ENCODE results near the gene ZNF280A.

ZNF280A gene, protein sequence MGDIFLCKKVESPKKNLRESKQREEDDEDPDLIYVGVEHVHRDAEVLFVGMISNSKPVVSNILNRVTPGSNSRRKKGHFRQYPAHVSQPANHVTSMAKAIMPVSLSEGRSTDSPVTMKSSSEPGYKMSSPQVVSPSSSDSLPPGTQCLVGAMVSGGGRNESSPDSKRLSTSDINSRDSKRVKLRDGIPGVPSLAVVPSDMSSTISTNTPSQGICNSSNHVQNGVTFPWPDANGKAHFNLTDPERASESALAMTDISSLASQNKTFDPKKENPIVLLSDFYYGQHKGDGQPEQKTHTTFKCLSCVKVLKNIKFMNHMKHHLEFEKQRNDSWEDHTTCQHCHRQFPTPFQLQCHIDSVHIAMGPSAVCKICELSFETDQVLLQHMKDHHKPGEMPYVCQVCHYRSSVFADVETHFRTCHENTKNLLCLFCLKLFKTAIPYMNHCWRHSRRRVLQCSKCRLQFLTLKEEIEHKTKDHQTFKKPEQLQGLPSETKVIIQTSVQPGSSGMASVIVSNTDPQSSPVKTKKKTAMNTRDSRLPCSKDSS

DNA sequence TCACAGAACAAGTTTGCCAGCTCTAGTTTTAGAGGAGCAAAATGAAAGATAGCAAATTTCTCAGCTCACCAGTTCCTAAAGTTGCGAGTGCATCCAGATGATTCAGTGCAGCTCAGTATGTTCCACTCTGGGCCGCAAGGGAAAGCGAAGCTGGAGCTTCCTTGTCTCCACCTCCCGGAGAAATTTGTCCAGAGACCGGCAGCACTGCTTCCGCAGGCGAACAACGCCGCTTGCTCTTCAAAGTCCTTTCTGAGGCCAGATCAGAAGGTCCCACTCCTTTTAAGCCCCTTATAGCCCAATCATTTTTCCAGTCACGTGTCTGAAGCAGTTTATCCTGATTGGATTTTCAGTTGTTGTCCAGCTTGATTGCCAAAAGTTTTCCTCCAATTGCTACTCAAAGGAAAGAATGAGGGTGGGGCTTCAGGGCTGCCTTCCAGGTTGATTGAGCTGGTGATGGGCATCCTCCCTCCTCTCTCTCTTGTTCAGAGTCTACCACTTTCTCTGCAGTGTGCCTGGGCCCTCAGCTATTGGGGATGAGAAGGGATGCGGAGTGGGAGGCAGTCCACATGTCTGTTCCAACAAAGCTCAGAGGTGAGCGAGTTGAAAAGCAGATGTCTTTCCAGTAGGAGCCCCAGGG lies at the start of gene ZNF280A:
Gene ZNF280A, minus strand, starts transcription at position 251 of the 637 bp plus-strand sequence. CDS start 4,640 bp downstream, outside the sequence.
- DNase-seq (ENCODE audit: low read depth, low spot score) = no peak

DNA sequence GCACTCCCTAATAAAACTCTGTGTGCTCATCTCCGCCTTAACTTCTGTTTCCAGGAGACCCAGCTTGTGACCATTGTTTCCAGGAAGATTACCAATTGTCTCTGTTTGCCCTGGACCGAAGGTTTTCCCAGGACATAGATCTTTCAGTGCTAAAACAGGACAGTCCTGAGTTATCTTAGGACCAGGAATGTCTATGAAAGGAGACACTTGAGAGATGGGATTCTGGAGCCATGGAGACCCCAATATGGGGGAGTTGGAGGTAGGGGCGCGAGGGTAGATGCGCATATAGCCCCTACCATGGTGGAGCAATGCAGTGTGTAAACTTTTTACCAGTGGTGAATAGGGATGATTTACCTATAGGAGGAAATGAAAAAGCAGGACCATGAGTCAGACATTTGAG lies 49.1 kb upstream of the ZNF280A start:
- DNase-seq (ENCODE audit: low read depth, low spot score) = no peak

DNA sequence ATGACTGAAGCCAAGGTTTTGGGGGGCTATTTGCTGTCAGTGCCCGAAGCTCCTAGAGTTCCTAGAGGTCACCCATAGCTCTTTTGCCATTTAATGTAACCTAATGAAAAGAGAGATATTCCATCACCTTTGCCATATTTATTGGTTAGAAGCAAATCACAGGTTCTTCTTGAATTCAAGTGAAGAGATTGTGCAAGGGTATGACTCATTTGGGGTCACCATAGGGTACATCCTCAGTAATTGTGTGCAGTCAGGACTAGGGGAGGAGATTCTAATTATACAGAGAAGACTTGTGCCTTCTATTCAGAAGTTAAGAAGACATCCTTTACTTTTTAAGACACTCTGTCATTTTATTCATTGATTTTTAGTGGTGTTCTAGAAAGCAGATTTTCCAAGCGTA lies 45.9 kb upstream of the ZNF280A start:
- no peak for DNase-seq (ENCODE audit: low read depth, low spot score)

DNA sequence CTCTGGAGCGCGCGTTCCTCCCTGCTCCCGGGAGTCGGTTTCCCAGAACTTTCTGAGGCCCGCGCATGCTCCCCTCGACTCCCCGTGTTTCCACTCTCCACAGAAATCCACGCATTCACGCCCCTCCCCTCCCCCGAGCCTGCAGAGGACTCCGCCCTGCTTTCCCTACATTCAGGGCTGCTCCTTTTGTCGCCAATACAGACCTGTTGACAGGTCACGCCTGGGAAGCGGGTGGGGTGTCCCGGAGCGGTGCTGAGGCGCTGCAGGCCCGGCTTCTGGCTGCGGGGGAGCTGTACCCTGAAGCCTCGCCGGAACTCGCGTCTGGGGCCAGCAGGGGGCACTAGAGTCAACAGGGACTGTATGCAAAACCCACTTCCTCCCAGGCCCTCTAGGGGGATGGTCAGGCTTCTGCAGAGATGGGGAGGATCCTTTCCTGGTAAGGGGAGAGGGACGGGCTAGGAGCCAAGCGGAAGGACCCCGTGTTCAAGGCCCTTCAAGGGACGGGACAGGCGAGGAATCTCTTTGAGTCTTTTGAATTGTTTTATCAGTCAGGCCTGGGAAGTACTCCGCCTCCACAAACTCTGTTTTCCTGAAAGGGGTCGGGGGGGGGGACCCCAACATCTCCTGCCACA lies 39.0 kb upstream of the ZNF280A start, which contains the start of gene PRAME:
Gene PRAME, minus strand, starts transcription at position 294 of the 632 bp plus-strand sequence. CDS start 2,433 bp downstream, outside the sequence.
- DNase-seq (ENCODE audit: low read depth, low spot score) = no peak

DNA sequence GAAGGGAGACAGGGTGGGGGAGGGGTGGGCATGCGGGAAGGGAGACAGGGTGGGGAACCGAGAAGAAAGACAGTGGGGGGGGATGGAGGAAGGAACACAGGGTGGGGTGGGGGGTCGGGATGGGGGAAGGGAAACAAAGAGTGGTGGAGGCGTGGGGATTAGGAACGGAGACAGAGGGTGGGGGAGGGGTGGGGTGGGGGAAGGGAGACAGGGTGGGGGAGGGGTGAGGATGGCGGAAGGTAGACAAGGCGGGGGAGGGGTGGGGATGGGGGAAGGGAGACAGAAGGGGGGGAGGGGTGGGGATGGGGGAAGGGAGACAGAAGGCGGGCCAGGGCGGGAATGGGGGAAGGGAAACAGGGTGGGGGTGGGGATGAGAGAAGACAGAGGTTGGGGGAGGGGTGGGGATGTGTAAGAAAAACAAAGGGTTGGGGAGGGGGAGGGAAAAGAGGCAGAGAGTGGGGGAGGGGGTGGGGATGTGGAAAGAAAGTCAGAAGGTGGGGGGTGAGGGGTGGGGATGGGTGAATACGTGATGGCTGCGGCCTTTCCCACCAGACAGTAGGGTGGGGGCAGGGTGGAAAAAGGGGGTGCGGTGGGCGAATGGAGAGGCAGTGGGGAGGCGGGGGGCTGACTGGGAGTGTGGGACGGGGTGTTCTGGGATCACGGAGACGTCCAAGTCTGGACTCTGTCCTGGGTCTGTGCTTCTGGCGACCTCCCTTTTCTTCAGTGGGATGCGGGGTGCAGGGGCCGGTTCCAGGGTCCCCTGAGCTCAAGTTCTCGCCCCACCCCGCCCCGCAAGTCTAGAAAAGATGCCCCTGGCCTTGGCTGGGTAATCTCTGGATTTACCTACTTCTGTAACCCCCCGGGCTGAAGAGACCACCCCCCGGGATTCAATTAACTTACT lies 38.3 kb upstream of the ZNF280A start:
- DNase-seq (ENCODE audit: low read depth, low spot score) = no peak

DNA sequence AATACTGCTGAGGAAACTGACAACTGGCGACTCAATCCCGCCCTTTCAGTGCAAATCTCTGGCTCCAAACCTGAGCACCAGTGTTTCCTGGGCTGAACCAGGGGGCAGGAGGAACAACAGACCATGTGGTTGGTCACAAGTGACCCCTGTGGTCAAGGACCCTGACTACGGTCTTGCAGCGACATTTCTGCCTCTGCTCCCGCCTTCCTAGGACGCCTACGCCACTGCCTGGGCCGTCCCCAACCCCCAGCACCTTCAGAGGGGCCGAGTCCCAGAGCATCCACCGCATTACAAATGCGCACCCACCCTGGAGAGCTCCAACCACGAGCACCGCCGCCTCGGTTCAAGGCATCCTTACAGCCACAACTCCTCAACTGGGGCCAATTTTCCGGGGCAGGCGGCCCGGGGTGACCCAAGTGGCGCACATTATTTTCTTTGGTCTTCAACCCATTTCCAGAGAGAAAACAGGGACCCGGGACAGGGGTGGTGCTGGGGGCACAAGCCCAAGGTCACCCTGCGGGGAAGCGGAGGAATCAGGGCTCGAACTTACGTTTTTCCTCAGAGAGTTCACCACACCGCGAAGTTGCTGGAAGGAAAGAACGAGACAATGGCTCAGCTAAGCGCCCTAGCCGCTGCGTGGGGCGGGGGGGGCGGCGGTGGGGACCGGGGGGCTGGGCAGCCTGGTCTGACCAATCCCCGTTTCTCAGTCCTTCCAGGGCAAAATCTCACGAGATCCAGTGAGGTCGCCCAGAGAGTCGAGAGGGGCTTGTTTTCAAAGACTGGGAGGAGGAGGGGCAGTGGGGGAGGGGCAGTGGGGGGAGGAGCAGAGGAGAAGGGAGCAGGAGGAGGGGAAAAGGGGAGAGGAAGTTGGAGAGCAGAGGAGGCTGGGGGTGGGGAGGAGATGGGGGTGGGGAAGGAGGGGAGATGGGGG lies 37.2 kb upstream of the ZNF280A start:
- no peak for DNase-seq (ENCODE audit: low read depth, low spot score)

DNA sequence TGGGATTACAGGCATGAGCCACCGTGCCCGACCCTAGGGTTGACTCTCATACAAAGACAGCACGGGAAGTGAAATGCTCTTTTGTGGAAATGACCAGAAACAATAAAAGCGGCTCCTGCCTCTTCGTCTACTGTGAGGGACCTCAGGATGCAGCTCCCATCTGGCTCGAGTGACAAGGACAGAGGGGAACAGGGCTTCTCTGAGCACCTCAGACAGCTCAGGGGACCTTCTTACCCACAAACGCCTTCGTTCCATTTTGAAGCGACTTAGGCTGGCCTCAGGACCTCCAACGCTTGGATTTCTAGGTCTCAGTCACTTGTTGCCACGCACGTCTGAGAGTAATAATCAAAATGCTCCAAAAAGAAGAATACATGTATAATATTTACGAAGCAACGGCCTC lies 36.5 kb upstream of the ZNF280A start:
- DNase-seq (ENCODE audit: low read depth, low spot score) = no peak

DNA sequence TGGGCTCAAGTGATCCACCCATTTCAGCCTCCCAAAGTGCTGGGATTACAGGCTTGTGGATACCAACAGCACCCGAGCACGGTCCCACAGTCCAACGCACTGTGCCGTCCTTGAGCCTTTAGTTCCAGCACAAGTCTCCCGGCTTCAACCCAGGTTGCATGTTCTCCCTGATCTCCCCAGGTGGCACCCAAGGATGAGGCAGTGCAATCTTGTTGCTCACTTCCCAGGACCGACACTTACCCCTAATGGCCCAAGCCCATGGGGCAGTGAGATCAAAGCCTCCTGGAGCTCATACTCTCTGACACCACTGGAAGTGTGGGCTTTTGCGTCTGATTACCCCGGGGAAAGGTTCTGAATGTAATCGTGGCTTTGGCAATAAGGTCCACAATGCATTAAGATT lies 35.5 kb upstream of the ZNF280A start:
- no peak for DNase-seq (ENCODE audit: low read depth, low spot score)

DNA sequence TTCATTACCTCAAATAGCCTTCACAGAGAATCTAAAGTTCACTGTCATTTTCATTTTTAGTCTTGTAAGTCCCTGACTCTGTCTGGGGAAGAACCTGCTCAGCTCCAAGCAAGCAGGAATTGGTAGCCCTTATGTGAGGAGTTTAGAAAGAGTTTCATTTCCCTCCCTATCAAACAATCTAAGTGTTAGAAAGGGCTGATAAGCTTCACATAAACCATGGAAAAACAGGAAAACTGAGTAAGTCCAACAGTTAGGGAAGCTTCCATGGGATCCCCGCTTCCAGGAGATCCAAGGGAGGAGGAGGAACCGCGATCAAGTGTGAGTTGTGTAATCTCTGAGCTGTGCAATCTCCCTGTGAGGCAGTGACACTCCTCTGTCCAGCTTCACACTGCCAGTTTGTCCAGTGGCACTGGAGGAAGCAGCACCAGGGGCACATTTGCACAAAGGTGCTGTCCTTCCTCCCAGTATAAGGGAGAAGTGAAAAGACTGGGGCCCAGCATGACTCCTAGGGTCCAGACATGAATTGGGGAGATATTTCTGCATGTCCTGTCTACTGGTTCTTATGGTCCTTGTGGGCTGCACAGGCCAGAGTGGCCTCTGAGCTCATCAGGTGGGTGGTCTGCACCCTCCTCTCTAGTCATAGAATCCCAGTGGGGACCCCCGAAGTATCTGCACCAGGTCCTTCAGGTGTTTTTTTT lies 34.7 kb upstream of the ZNF280A start:
- no peak for DNase-seq (ENCODE audit: low read depth, low spot score)

DNA sequence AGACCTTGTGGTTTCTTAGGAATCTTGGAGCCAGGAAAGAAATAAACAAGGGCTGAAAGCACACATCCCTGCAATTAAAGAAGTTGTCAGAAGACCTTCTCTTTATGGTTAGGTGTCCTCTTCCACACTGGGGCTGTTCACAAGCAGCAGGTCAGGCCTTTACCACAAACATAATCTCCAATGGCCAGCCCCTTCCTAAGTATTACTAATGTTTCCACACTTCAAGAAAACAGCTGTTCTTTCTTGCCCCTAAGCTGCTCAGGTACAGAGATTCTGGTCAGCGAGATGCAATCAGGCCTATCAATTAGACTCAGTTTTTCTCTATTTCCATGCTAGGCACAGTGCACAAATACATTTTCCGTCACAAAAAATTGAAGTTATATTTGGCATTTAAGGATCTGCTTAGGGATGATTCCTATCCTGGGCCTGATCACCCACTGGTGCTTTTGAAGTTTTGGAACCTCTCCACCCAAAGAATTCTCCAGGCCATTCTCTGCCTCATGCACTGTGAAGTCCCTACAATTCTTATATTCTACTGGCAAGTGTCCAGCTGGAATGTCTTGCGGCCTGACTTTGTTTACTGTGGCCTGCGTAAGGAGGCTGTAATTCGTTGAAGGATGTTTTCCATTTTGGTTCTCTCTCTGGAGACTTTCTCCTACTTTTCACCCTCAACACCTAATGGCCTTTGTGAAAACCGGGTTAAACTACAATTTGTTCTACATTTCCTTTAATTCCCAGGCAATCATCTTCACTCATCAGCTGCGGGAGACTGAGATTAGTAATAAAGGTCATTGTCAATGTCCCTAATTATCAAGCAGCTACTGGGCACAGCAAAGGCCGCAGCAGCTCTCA lies 33.9 kb upstream of the ZNF280A start:
- DNase-seq (ENCODE audit: low read depth, low spot score) = no peak

DNA sequence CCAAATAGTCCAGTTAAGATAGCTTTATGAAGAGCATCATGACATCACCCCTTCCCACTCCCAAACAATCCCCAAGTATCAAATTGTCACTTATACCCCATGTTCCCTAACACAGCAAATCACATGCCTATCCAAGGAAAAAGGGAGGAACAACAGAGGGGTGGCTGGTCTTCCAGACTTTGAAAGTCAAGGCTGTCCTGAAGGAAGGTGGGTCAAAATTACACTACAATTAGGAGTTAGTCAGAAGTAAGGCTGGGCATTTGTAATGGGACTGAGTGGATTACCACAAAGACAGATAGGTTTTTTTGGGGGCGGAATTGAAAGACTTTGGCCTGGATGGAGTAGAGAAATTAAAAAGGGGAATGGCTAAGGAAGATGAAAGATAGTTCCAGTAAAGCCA lies 33.1 kb upstream of the ZNF280A start:
- DNase-seq (ENCODE audit: low read depth, low spot score) = no peak

DNA sequence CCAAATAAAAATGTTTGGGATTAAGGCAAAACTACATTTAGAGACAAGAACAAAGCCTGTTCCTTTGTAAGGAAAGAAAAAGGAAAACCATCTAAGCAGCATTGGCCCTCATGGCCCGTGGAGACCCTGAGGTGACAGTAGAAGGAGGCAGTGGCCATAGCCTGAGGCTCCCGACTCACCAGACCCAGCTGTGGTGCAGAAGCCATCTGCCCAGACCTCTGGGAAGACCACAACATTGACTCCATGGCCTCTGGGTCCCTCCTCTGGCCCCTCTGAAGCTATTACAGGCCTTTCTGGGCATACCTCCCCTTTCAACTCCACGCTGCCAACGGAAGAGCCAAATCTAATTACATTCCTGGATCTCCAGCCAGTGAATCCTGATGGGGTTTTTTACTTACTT lies 32.6 kb upstream of the ZNF280A start:
- no peak for DNase-seq (ENCODE audit: low read depth, low spot score)

DNA sequence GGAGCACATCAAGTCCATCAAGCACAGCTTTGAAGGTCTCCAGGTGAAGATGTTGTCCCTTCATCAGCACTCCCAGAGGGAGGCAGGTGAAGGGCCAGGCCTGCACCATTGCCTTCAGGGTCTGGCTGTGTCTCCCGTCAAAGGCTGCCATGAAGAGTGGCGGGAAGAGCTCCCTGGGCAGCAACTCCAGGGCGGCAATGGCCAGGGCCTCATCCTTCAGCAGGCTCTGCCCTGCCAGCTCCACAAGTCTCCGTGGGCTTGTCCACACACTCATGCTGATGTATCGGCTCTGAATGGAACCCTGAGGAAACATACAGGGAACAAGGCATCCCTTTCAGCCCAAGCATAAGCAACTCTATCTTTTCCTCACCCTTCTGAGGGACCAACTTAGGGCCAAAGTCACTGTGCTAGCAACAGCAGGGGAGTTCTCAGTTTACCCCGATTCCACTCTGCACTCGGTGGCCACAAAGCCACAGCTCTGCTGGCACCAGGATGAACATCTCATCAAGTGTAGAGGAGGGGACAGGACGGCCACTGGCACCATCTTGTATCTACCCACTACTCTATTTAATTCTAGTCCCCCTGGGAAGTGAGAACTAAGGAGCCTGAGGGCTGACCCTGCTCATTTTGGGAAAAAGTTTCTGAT lies 30.8 kb upstream of the ZNF280A start:
- DNase-seq (ENCODE audit: low read depth, low spot score) = no peak

DNA sequence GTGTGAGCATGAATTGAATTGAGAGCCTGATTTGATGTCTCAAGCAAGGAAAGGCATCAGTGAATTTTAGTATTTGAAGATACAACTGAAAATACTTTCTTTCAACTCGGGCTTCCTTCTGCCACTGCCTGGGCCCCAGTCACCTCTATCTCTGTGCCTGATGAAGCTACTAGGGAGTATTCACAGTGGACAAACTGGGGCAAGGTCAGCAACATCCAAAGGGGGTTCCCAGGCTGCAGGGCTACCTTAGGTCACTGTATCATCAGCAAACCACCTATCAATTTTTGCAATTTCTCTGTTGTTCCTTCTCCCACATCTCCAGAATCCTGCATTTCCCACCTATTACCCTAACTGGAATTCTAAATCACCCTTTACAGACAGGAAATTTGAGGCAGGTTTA lies 28.8 kb upstream of the ZNF280A start:
- DNase-seq (ENCODE audit: low read depth, low spot score) = no peak

DNA sequence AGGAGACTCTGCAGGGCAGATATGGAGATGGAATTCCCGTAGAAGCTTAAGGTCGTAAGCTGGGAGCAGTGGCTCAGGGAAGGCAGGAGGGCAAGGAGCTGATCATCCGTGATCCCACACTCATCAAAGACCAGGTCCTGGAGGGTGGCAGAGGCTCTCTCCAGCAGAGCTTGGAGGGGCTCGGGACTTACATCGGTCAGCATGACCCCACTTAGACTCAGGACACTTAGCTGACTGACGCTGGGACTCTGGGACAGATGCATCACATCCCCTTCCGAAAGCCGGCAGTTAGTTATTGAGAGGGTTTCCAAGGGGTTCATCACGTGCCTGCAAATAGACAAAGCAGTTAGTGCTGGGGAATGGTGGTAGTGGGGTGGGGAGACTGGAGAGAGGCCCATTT lies 28.2 kb upstream of the ZNF280A start:
- DNase-seq (ENCODE audit: low read depth, low spot score) = no peak

DNA sequence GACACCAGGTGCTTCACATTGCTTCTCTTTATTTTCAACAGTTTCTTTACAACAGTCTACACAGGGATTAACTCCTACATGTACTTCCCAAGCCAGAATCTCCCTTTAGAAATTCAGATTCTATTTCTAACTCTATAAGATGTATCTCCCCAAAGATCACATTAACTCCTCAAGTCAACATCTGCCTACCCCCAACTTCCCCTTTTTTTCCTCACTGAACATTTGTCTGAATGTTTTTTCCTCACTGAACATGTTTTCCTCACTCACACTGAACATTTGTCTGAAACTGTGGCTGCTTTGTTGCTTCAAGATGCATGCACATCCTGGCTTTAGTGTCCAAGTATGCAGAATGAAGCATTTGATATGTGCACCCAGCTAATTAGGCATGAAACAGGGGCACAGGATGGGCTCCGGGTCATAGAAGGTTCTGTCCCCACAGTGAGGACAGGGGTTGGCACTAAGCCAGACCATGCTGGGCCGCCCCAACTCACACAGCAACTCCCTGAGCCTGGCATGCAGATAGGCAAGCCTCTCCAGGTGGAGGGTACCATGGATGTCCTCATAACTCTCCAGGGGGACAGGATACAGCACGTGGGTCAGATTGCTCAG lies 27.7 kb upstream of the ZNF280A start:
- DNase-seq (ENCODE audit: low read depth, low spot score) = no peak

DNA sequence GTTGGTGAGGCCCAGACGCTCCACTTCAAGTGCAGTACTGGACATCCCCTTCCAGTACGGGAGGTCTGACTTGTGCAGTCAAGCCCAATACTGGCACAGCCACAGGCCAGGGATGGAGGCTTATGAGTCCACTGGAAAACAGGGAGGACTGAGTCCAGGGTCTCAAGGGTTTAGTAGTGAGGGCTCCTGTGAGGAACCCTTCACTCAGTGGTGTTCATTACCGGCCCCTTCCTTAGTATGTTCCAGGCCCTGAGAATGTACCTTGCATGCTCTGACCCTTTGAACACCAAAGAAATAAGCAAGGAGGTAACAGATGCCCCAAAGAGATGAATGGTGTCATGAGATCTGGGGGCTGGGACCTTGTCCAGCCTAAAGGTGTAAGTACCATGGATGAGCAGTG lies 27.2 kb upstream of the ZNF280A start:
- no peak for DNase-seq (ENCODE audit: low read depth, low spot score)

DNA sequence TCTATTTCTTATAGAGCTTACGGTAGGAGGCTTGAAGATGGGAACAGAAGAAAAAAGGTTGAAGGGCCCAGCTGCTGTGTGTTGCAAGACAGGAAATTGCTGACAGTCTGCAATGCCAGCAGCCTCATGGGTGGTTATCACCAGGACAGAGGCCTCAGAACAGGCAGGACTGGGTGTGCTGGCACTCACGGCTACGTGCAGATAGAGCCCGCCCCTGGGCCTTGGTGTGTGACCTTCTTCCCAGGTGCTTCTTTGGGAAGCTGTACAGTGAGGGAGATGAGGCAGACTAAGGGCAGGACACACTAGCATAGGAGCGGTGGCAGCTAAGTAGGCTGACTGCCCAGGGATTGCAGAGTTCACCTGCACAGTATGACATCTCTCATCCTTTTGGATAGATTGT lies 26.4 kb upstream of the ZNF280A start:
- no peak for DNase-seq (ENCODE audit: low read depth, low spot score)

All from smooth muscle cell of the brain vasculature (primary cell).